CD14-positive monocyte (primary cell): ENCODE results near the gene TMEM87B. TPM values are rescaled to one million over a fixed set of nuclear protein-coding genes. Genes with fewer than 3 reads are reported as not detected.

Source experiments
- DNase-seq, 3 donors: peaks; one replicate each; pipeline ENCODE4 v3.0.0-alpha.2; 2011 to 2022
- H2AFZ ChIP-seq: 2 replicates; pipeline ENCODE4 v1.6.0; 2012; ENCODE audit warnings: mild to moderate bottlenecking, low read depth, low read length, inconsistent platforms; ENCODE audit not compliant: insufficient read depth, poor library complexity, severe bottlenecking
- H3K27ac ChIP-seq, 2 donors: 1 replicate in 1 of 2; 2 replicates in 1 of 2; pipeline ENCODE4 v1.5.1; 2012 to 2013; ENCODE audit warnings: low read length in 2 of 2, control low read depth in 1 of 2, inconsistent platforms in 1 of 2, low read depth in 1 of 2, mild to moderate bottlenecking in 1 of 2
- H3K27me3 ChIP-seq, 2 donors: one replicate each; pipeline versions ENCODE4 v1.6.0 to v1.6.1; 2011 to 2013; ENCODE audit warnings: low read length in 2 of 2; ENCODE audit not compliant: control insufficient read depth in 2 of 2, insufficient read depth in 2 of 2
- H3K36me3 ChIP-seq, 2 donors: replicated peaks in 1 of 2; 1 replicate in 1 of 2; 2 replicates in 1 of 2; pipeline versions ENCODE4 v1.5.1 to v1.6.1; 2012 to 2013; ENCODE audit warnings: low read length in 2 of 2, control low read depth in 1 of 2, inconsistent platforms in 1 of 2, mild to moderate bottlenecking in 1 of 2; ENCODE audit not compliant: insufficient read depth in 2 of 2, control insufficient read depth in 1 of 2
- H3K4me1 ChIP-seq, 2 donors: 1 replicate in 1 of 2; 2 replicates in 1 of 2; pipeline versions ENCODE4 v1.5.1 to v1.6.1; 2012 to 2013; ENCODE audit warnings: low read length in 2 of 2, control low read depth in 1 of 2, inconsistent platforms in 1 of 2, mild to moderate bottlenecking in 1 of 2, moderate library complexity in 1 of 2; ENCODE audit not compliant: insufficient read depth in 2 of 2, control insufficient read depth in 1 of 2
- H3K4me2 ChIP-seq: replicated peaks from 2 replicates; pipeline ENCODE3; 2012; ENCODE audit warnings: low read length, moderate library complexity, mild to moderate bottlenecking; ENCODE audit not compliant: poor library complexity, severe bottlenecking; ENCODE audit errors: extremely low read depth
- H3K4me3 ChIP-seq, 3 experiments: fragments of 200-600 bp in 1 of 3; sonication (generic) in 1 of 3; replicated peaks in 1 of 3; 1 replicate in 2 of 3; 2 replicates in 1 of 3; pipeline ENCODE4 v1.5.1; 2011 to 2013; ENCODE audit warnings: low read length in 3 of 3, mild to moderate bottlenecking in 3 of 3, control low read depth in 2 of 3, low read depth in 2 of 3, inconsistent platforms in 1 of 3, moderate library complexity in 1 of 3
- H3K79me2 ChIP-seq: 2 replicates; pipeline ENCODE4 v1.6.0; 2012; ENCODE audit warnings: mild to moderate bottlenecking, control low read depth, inconsistent platforms, low read length, moderate library complexity; ENCODE audit not compliant: insufficient read depth
- H3K9ac ChIP-seq: 2 replicates; pipeline ENCODE4 v1.6.0; 2017; ENCODE audit warnings: low read length, mild to moderate bottlenecking; ENCODE audit not compliant: insufficient read depth, poor library complexity, severe bottlenecking
- H3K9me3 ChIP-seq, 2 donors: replicated peaks in 1 of 2; 1 replicate in 1 of 2; 2 replicates in 1 of 2; pipeline versions ENCODE4 v1.5.1 to v1.6.1; 2012 to 2013; ENCODE audit warnings: low read length in 2 of 2, control low read depth in 1 of 2; ENCODE audit not compliant: control insufficient read depth in 1 of 2, insufficient read depth in 1 of 2
- H4K20me1 ChIP-seq: 2 replicates; pipeline ENCODE4 v1.6.0; 2012; ENCODE audit warnings: mild to moderate bottlenecking, low read length, control low read depth, moderate library complexity; ENCODE audit not compliant: insufficient read depth
- H3K27ac Mint-ChIP-seq, 7 donors: one replicate each; pipeline ENCODE4 v1.8.0; 2020; ENCODE audit warnings: mild to moderate bottlenecking in 7 of 7, mixed read lengths in 7 of 7, moderate library complexity in 6 of 7, inconsistent platforms in 2 of 7
- H3K27me3 Mint-ChIP-seq, 3 donors: one replicate each; pipeline ENCODE4 v1.8.0; 2021 to 2022; ENCODE audit warnings: low read depth in 3 of 3, mild to moderate bottlenecking in 3 of 3, mixed read lengths in 3 of 3, moderate library complexity in 3 of 3, inconsistent platforms in 1 of 3
- H3K36me3 Mint-ChIP-seq, 2 donors: one replicate each; pipeline ENCODE4 v1.8.0; 2020; ENCODE audit warnings: mixed read lengths in 2 of 2, inconsistent platforms in 1 of 2, mild to moderate bottlenecking in 1 of 2
- H3K4me1 Mint-ChIP-seq: one replicate; pipeline ENCODE4 v1.8.0; 2020; ENCODE audit warnings: mild to moderate bottlenecking, mixed read lengths
- H3K4me3 Mint-ChIP-seq, 2 donors: one replicate each; pipeline ENCODE4 v1.8.0; 2020; ENCODE audit warnings: mild to moderate bottlenecking in 2 of 2, mixed read lengths in 2 of 2, moderate library complexity in 1 of 2
- H3K9me3 Mint-ChIP-seq, 7 donors: one replicate each; pipeline ENCODE4 v1.8.0; 2020 to 2022; ENCODE audit warnings: mixed read lengths in 7 of 7, mild to moderate bottlenecking in 6 of 7, moderate library complexity in 6 of 7, inconsistent platforms in 2 of 7
- WGBS: methylation state at CpG from one replicate; pipeline ENCODE4 v1.1.5; 2013; ENCODE audit warnings: missing lambda C conversion rate; ENCODE audit not compliant: insufficient coverage; 5-methylcytosine and 5-hydroxymethylcytosine counted together
- intact Hi-C, 2 donors: fragments of 100-400 bp; cut with micrococcal nuclease; formaldehyde crosslinking; loops; one replicate each; pipeline versions ENCODE4 v1.15.0 to v1.15.1; 2023
- polyA plus RNA-seq, 3 donors: library from polyadenylated mRNA; depleted of rRNA in 1 of 3; unstranded in 2 of 3; stranded (reverse) in 1 of 3; fragments of 300-500 nt in 2 of 3; fragments of >200 nt in 1 of 3; fragmentation: Illumina TruSeq in 2 of 3; gene quantifications; 1 replicate in 2 of 3; 2 replicates in 1 of 3; pipeline ENCODE4 v1.2.3, GENCODE V29; 2012 to 2021
- TF ChIP-seq, protein P1 (sequence below): fragments of 200-600 bp; IDR thresholded peaks from one replicate; pipeline ENCODE4 v1.8.0; 2022; ENCODE audit warnings: antibody characterized with exemption, mild to moderate bottlenecking

Gene TMEM87B
- polyA plus RNA-seq, 3 donors = 9.1 to 13.4 (median 11.4) TPM

DNA sequence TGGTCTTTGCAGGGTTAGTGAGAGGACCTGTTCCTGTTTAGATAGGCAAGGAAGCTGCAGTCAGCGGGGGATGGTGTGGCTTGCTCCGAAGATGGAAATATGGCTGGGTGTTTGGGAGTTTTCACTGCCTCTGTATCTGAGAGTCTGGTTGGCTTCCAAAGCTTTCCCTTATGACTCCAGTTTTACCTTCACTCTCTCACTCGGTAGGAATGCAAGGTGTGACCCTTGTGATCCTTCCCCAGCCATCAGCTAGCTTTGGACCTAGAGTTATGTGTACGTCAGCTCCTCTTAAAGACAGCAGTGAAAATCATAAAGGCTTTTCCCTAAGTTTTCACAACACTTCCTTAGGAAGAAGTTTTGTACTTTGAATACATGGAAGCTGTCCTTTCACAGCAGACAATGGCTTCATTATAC lies 35.5 kb upstream of the TMEM87B start:
- no peak overlapping the region for H3K4me2 ChIP-seq
- no peak overlapping the region for H2AFZ ChIP-seq
- peaks cover 0 to 3% of the 10 kb centered on the region in 2 donors for H3K4me1 ChIP-seq
- Mint-ChIP-seq H3K4me1 (peaks cover 14% of the 10 kb centered on the region), H3K27ac (no peak overlapping the region), H3K36me3 (peaks cover 2 to 11% of the 10 kb centered on the region in 2 donors), H3K27me3 (peaks cover 0 to 1% (median 0%) of the 10 kb centered on the region in 3 donors), H3K9me3 (peaks cover 0 to 9% (median 3%) of the 10 kb centered on the region in 7 donors), H3K4me3 (no peak overlapping the region)
- H3K9ac ChIP-seq = no peak overlapping the region
- no peaks in the 10 kb centered on the region for H3K27me3 ChIP-seq
- no peaks in the 10 kb centered on the region for H3K9me3 ChIP-seq
- no CpG with 5 or more reads among the region's 4 CpGs for WGBS
- H3K4me3 ChIP-seq = no peak overlapping the region
- intact Hi-C loops = no loop called here
- H3K36me3 ChIP-seq = no peaks in the 10 kb centered on the region
- DNase-seq = no peak
- TF ChIP-seq, protein P1, sequence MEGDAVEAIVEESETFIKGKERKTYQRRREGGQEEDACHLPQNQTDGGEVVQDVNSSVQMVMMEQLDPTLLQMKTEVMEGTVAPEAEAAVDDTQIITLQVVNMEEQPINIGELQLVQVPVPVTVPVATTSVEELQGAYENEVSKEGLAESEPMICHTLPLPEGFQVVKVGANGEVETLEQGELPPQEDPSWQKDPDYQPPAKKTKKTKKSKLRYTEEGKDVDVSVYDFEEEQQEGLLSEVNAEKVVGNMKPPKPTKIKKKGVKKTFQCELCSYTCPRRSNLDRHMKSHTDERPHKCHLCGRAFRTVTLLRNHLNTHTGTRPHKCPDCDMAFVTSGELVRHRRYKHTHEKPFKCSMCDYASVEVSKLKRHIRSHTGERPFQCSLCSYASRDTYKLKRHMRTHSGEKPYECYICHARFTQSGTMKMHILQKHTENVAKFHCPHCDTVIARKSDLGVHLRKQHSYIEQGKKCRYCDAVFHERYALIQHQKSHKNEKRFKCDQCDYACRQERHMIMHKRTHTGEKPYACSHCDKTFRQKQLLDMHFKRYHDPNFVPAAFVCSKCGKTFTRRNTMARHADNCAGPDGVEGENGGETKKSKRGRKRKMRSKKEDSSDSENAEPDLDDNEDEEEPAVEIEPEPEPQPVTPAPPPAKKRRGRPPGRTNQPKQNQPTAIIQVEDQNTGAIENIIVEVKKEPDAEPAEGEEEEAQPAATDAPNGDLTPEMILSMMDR = no peak
- no peaks in the 10 kb centered on the region for H3K79me2 ChIP-seq
- no peak overlapping the region for H3K27ac ChIP-seq
- H4K20me1 ChIP-seq = no peaks in the 10 kb centered on the region

DNA sequence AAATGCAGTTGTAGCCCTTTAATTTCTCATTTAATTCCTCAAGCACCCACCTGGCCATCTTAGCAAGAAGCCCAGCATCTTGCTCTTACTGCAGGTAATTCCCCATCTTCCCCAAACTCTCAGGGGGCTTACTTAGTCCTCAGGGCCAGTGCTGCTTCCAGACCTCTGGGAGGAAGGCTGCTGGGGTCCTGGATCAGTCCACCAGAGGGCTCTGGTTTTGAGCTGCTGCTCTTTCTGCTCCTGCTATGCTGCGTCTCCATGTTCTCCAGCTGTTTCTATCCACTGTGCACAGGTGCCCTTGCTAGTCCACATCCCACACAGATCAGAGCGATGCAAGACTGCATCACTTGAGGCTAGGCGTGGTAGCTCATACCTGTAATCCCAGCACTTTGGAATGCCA lies 34.5 kb upstream of the TMEM87B start:
- no peak overlapping the region for H3K27ac ChIP-seq
- H3K4me3 ChIP-seq = no peak overlapping the region
- no peaks in the 10 kb centered on the region for H3K36me3 ChIP-seq
- peaks cover 2 to 17% of the 10 kb centered on the region in 2 donors for H3K36me3 Mint-ChIP-seq
- H4K20me1 ChIP-seq = no peaks in the 10 kb centered on the region
- no peak overlapping the region for H2AFZ ChIP-seq
- no peaks in the 10 kb centered on the region for H3K9me3 ChIP-seq
- DNase-seq = no peak
- peaks cover 0 to 9% (median 3%) of the 10 kb centered on the region in 7 donors for H3K9me3 Mint-ChIP-seq
- H3K9ac ChIP-seq = no peak overlapping the region
- WGBS = 97% methylated on average over 3 of the region's 3 CpGs
- no peak overlapping the region for H3K4me3 Mint-ChIP-seq
- intact Hi-C loops = no loop called here
- H3K4me2 ChIP-seq = no peak overlapping the region
- H3K27me3 Mint-ChIP-seq = peaks cover 0 to 2% (median 1%) of the 10 kb centered on the region in 3 donors
- TF ChIP-seq, protein P1 = no peak
- H3K4me1 ChIP-seq = peaks cover 0 to 4% of the 10 kb centered on the region in 2 donors
- peaks cover 14% of the 10 kb centered on the region for H3K4me1 Mint-ChIP-seq
- peak overlapping the region in 1 of 7 donors; percentile 21 for H3K27ac Mint-ChIP-seq
- no peaks in the 10 kb centered on the region for H3K79me2 ChIP-seq
- no peaks in the 10 kb centered on the region for H3K27me3 ChIP-seq
